EL (cell line): ENCODE data around the gene WLS.
A peak's percentile ranks its signal among the peaks of the same experiment; 100 is the strongest.
"Not testable (repeated sequence)": the region's sequence is repeated elsewhere in the genome, so short reads cannot be mapped to it uniquely, and the experiment has no call there.

Source experiments
- DNase-seq: peaks from one replicate; pipeline ENCODE4 v3.0.0-alpha.2; 2016

WLS gene

GRCh38 chr1:68232289-68233148, at the start of gene WLS:
WLS (minus strand) TSS chr1:68232523; CDS start chr1:68232299, 224 bp downstream.
- peak; percentile 87 for DNase-seq

GRCh38 chr1:68280286-68280685, 48.0 kb upstream of the WLS start:
- DNase-seq: no peak

GRCh38 chr1:68279846-68280245, 47.5 kb upstream of the WLS start:
- no peak for DNase-seq

GRCh38 chr1:68278221-68278620, 45.9 kb upstream of the WLS start:
- no peak for DNase-seq

- no peak for DNase-seq
These were observed 44.1 kb upstream of the WLS start for GRCh38 chr1:68276448-68276847.

- no peak for DNase-seq
These were observed 41.2 kb upstream of the WLS start for GRCh38 chr1:68273530-68273929.

- DNase-seq: no peak
These were observed 39.3 kb upstream of the WLS start for GRCh38 chr1:68271596-68271995.

- no peak for DNase-seq
These were observed 38.6 kb upstream of the WLS start for GRCh38 chr1:68270951-68271350.

GRCh38 chr1:68269637-68270430, 37.5 kb upstream of the WLS start:
- DNase-seq: peak; percentile 80

- DNase-seq: no peak
These were observed 36.7 kb upstream of the WLS start for GRCh38 chr1:68268896-68269483.

GRCh38 chr1:68256824-68257223, 24.5 kb upstream of the WLS start:
- DNase-seq: not testable (repeated sequence)

- no peak for DNase-seq
These were observed 23.0 kb upstream of the WLS start for GRCh38 chr1:68255301-68255700.

GRCh38 chr1:68254667-68255226, 22.4 kb upstream of the WLS start:
- DNase-seq: no peak

- no peak for DNase-seq
These were observed 4.7 kb upstream of the WLS start for GRCh38 chr1:68237040-68237439.

- DNase-seq: no peak
These were observed 1.8 kb upstream of the WLS start for GRCh38 chr1:68234094-68234493.

- DNase-seq: no peak
These were observed 879 bp upstream of the WLS start for GRCh38 chr1:68233202-68233601.

GRCh38 chr1:68231627-68232288, 565 bp downstream of the WLS start:
- DNase-seq: peak; percentile 82

- peak; percentile 50 for DNase-seq
These were observed 1.3 kb downstream of the WLS start for GRCh38 chr1:68230901-68231626.

- DNase-seq: peak; percentile 22
These were observed 1.9 kb downstream of the WLS start for GRCh38 chr1:68230484-68230802.

- DNase-seq: no peak
These were observed 2.5 kb downstream of the WLS start for GRCh38 chr1:68229650-68230483.

- DNase-seq: peak; percentile 7
These were observed 3.5 kb downstream of the WLS start for GRCh38 chr1:68228851-68229250.
